Measurements from ENCODE around the gene SLC47A2. TPM values are rescaled to one million over a fixed set of nuclear protein-coding genes. Genes with fewer than 3 reads are reported as not detected.

SLC47A2 gene
- polyA plus RNA-seq, 1 donor = 0.27 TPM

- no peak for DNase-seq
These were observed 74.0 kb downstream of the SLC47A2 start for GRCh38 chr17:19642373-19642893.

GRCh38 chr17:19641687-19642372 is 74.6 kb downstream of the SLC47A2 start:
- no peak for DNase-seq

GRCh38 chr17:19631905-19632304 is 84.5 kb downstream of the SLC47A2 start:
- DNase-seq = no peak

GRCh38 chr17:19630661-19631060 is 85.7 kb downstream of the SLC47A2 start:
- DNase-seq = no peak

- DNase-seq = no peak
These were observed 86.3 kb downstream of the SLC47A2 start for GRCh38 chr17:19630035-19630434.

GRCh38 chr17:19629449-19629848 is 86.9 kb downstream of the SLC47A2 start:
- no peak for DNase-seq

Other genes starting within 250 kb of the SLC47A2 start
- gene SLC47A1, start 182.7 kb downstream of the SLC47A2 start, polyA plus RNA-seq (ENCODE audit: insufficient read length) = 1.3 TPM
- 37.3 TPM for gene ALDH3A2, start 67.8 kb downstream of the SLC47A2 start, polyA plus RNA-seq (ENCODE audit: insufficient read length)
- gene ALDH3A1, start 31.7 kb upstream of the SLC47A2 start, polyA plus RNA-seq (ENCODE audit: insufficient read length) = 0.18 TPM
- 28.2 TPM for gene ULK2, start 151.4 kb upstream of the SLC47A2 start, polyA plus RNA-seq (ENCODE audit: insufficient read length)